HTR-8/SVneo (cell line): Measurements from ENCODE around the gene DAB1.

Experiments used
- DNase-seq: peaks from one replicate; pipeline ENCODE4 v3.0.0; 2011; ENCODE audit warnings: low spot score, mixed read lengths; ENCODE audit not compliant: insufficient read length
- FAIRE-seq: peaks from 2 replicates; lab custom pipeline; 2011; peaks lifted over from hg19 to GRCh38; lab: Jason Lieb, UNC

Gene DAB1

DNA sequence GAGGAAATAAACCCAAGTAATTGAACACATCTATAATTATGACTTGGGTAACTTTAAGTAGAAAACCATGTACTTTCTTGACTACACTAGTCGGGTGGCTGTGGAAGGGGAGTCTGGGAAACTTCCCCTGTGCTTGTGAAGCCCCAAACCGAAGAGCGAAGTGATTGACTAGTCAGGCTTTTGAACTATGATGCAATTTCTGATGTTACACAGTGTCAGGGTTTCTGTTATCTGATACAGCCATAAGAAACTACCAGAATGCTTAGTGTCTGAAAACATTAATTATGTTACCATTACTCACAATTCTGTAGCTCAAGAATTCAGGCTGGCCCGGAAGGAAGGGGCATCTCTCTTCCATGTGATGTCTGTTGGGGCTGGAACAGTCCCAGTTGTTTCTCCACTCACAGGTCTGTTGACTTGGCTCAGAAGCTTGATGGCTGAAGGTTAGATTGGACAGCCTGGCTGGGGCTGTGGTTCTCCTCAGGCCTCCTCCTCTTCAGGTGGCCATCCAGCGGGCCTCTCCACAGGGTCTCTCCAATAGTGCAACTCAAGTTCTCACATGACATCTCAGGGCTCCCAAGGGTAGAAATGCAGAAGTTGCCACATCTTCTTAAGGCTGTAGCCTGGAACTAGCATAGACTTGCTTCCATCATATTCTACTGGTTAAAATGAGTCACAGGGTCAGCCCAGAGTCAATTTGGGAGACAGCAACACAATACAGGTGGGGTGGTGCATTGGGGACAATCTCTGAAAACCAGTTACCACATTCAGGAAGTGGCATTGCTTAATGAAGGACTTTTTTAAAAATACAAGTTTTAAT lies 449.7 kb downstream of the DAB1 start:
- FAIRE-seq: no peak

DNA sequence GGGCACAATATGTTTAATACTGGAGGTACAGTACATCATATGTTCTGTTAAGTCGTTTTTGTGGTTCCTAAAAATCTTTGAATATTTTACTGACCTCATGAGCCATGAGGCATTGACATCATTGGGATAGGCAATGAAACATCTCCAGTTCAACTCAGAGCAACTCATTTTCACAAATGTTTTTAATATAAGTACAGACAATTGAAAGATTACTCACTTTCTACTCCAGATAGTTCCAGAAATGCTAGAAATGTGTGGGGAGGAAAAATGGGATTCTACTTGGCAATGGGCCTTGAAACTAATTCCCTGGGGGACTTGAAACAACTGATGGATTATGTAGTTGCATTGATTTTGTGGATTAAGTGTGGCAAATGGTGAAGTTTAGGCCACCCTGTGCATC lies 450.9 kb downstream of the DAB1 start:
- FAIRE-seq: no peak
- no peak for DNase-seq

More for the DNA sequence above, 449.7 kb downstream of the DAB1 start:
- DNase-seq: no peak

DNA sequence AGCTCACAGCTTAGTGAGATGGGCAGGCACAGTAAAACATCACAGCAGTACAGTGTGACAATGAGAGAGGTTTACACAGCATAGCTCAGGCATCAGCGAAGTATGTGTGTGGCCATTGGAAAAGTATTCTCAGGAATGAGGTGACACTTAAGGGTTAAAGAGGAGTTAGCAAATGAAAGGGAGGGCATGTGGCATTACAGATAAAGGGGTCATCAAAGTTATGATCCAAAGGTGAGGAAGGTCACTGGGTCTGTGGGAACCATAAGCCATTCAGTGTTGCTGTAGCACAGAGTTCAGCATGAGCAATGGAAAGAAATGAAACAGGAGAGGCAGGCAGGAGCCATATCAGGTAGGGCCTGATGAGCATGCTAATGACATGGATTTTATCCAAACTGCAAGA lies 453.6 kb downstream of the DAB1 start:
- FAIRE-seq (no peak), DNase-seq (no peak)

DNA sequence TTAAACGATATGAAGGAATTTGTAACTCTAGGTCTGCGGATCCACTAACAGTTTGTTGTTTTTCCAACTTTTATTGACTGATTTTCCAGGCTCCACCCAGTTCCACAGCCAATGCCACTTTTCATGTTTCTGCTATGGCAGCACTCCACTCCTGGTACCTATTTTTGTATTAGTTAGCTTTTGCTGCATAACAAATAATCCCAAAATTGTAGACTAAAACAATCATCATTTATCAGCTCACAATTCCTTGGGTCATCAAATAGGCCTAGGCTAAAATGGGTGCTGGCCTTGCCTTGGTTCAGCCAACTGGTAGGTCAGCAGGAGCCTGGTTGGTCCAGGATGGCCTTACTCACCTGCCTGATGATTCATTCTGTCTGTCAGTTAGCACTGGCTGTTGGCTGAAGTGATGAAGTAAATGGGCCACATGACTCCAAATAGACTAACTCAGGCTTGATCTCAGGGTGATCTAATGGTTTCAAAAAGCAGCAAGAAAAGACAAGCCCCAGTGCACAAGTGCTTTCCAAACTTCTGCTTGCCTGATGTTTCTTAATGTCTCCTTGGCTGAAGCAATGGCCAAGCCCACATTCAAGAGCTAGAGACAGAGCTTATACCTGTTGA lies 454.9 kb downstream of the DAB1 start:
- FAIRE-seq (no peak), DNase-seq (no peak)

DNA sequence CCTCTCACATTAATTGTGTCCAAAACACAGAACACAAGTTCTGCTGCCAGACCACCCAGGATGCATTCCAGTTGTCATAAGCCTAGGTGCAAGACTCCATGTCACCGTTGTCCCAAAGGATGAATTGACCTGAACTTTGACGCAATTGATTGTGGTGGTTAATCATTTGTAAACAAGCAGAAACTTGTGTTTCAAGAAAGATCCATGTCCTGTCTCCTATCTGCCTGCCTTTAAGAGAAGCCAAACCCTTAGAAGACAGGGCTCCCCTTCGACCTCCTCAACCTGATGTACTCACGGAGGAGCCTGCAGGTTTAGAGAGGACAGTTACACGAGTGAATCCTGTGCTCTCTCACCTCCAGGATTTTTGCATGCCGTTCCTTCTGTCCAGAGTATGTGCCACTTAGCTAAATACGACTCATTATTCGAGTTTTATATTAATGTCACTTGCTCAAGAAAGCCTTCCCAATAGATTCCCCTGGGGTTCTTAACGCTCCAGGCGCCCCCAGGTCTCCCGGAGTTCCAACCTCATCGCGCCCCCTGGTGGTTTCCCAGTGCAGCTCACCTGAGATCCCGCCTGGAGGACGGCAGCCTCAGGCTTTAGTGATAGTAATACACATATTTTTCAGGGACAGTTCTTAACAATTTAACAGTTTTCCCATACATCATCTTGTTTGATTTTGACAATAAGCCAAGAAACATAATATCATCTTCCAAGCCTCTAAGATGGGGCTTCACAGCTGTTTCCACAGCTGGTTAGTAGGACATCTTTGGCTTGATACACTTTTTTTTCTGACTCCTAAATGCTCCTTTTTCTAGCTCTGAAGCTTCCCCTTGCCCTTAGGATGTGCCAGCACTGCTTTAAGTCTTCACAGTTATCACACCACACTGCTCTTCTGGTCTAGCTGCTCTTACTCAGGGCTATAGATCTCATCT lies 455.7 kb downstream of the DAB1 start:
- no peak for FAIRE-seq
- no peak for DNase-seq

DNA sequence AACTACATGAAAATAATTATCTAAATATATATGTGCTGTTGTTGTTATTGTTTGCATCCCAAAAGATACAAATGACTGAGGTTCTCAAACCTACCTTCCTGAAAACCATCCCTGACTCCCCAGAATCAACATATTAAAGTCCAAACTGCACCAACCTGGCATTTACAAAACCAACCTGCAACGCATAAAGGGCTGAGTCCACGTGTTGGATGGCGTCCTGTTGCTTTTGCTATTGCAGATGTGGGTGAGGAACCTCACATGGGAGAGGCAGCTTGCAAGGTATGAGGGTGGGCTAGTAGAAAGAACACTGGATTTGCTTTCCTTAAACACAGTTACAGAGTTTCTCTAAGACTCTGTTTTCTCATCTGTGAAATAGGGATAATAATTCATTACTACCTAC lies 456.5 kb downstream of the DAB1 start:
- DNase-seq: no peak
- no peak for FAIRE-seq

DNA sequence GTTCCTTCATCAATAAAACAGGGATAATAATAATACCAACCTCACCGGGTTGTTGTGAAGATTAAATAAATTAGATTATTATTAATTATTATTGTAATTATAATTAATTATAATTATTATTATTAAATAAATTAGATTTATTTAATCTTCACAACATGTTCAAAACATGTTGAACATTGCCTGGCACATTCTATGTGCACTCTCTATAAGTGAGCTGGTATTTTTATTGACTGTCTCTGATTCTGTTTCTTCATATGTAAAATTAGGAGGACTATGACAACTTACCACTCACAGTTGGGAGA lies 457.2 kb downstream of the DAB1 start:
- FAIRE-seq: no peak
- DNase-seq: no peak

DNA sequence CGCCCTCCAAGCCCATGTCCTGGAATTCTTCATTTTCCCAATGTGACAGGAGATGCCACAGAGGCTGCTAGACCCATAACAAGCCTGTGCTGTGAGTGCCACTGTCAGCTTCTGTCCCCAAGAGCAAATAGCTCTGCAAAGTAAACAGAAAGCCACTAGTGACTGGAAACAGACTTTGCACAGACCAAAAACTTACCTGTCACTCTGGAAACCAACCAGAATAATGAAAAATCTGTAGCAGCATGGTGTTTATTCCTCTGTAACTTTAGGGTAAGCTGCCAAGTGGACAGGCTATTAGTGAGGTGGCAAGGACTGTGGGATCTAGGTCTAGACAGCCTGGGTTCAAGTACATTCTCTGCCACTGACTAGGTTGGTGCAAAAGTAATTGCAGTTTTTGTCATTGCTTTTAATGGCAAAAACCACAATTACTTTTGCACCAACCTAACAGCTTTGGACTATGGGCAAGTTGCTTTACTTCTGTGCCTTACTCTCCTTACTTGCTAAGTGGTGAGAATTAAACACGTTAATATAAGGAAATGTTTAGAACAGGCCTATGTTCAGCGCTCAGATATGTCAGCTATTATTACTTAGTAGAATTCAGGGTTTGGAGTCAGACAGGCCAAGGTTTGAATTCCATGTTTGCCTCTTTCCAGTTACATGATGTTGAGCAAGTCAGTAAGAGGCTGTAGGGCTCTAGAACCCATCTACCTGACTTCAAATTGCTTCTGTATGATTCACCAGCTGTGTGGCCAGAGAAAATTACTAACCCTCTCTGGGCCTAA lies 457.8 kb downstream of the DAB1 start, which contains the start of gene C8B:
Gene C8B, minus strand, starts transcription at position 100 of the 782 bp plus-strand sequence. Its CDS starts 67 bp downstream, at position 33.
- FAIRE-seq (no peak), DNase-seq (no peak)

DNA sequence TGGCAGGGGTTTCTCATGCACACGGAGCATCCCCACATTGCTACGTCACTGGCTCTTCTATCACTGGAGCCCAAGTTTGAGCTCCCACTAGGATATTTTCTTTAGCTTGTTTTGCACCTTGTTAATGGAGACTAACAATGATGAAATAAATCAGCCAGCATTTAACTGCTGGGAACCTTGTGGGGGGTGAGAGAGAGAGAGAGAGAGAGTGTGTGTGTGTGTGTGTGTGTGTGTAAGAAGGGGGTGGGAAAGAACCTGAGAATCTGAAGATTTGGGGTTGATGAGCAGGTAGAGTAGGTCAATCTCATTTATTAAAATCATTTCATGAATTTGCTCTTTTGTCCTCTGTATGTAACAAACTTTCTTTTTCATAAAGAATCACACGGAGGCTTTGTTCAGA lies 458.7 kb downstream of the DAB1 start:
- FAIRE-seq (no peak), DNase-seq (no peak)

DNA sequence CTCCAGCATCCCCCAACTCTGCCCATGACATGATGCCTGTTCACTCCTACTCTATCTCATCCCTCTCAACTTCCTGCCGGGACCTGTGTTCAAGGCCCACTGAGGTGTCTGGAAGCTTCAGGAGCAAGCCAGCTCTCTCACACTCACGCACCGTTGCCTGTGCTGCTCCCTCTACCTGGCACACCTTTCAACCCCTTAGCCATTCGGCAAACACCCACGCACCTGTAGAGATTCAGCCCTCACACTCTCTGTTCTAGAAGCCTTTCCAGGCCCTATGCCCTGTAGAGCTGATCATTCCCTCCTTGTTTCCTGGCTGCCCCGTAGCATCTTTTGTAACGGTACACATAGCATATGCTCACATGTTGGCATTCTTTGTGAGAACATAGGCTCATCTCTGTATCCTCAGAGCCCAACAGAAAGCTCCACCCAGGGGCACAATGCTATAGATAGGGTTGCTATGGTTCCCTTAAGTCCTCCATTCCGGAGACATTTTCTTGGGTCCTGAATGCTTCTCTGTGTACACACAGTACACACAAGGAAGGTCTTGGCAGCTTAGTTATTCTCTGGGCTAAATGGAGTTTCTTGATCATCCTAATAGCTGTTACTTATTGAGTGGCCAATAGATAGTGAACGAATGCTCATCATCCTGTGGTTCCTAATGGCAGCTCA lies 459.4 kb downstream of the DAB1 start:
- FAIRE-seq (no peak), DNase-seq (no peak)

DNA sequence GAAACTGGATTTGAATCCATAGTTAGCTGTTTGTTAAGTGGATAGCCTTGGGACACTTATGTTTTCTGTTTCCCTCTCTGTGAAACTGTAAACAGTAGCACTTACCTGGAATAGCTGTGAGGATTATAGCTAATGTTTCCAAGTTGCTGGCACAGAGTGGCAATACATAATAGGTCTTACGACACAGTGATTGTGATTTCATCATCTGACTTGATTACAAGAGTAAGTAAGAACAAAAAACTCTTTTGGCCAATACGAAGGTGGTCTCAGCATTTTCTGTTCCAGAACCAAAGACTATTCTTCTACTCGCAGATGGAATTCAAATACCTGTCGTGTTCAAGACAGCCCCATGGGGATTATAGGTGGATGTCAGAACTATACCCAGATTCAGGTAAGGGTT lies 460.2 kb downstream of the DAB1 start:
- FAIRE-seq (no peak), DNase-seq (no peak)

DNA sequence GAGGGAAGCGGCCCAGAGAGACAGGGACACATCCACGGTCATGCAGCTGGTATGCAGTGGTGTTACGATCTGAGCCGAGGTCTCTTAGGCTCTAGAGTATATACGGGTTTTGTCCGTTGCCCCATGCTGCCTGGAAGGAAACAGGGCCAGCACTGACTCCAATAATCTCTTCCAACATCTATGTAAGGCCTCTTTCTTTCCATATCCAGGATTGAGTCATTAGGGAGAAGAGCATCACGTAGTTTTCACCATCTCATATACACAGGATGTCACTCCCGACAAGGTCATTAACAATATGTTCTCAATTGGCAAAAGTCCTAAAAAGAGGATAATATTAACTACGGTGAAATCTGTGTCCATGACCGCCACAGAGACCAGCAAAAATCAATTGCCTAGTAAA lies 462.4 kb downstream of the DAB1 start:
- DNase-seq (no peak), FAIRE-seq (no peak)

DNA sequence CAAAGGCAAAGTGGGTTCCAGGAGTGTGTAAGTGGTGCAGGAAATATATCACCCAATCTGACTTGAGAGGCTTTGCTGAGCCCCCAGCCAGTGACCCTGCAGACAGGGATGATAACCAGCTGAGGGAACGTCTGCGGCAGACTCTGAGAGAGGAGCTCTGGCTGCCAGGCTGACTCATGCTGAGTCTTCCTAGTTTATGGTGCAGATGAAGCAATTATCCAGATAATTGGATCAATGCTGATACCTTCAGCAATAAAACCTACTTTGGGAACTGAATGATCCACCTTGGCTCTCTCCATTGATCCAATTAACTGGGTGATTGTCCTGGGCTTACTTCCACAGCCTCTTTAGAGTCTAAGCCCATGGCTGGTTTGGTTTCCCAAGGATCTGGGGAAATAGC lies 465.3 kb downstream of the DAB1 start:
- no peak for FAIRE-seq
- no peak for DNase-seq

DNA sequence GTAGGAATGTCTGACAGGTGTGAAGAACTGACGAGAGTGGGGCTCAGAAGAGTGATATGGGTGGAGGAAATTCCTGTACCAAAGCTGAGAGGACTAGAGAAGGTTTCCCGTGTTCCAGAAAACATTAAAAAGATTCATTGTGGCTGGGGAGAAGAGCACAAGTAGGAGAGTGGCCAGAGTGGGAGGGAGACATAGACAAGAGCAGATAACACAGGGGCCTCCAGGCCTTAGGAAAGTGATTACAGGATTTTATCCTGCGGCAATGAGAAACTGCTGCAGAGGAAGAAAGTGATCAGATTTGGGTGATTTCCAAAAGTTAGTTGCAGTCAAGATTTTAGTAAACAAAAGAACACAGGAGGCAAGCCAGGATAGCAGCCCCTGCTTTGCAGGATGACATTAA lies 465.9 kb downstream of the DAB1 start:
- DNase-seq (no peak), FAIRE-seq (no peak)

DNA sequence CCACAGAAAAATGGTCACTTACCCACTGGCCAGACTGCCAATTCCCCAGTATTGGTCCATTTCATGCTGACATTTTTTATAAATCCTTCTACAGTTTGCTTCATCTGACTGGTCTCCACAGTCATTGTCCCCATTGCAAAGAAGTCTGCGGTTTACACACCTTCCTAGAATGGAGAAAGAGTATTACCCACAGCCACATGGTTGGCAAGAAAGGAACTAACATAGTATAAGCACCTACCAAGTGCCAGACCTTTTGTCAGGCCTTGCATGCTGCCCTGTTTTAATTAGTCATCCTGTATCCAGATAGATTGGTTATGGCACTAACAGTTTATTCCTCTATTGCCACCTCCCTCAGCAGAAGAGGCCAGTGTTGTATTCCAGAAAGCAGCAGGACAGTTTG lies 469.2 kb downstream of the DAB1 start:
- DNase-seq: no peak
- no peak for FAIRE-seq

DNA sequence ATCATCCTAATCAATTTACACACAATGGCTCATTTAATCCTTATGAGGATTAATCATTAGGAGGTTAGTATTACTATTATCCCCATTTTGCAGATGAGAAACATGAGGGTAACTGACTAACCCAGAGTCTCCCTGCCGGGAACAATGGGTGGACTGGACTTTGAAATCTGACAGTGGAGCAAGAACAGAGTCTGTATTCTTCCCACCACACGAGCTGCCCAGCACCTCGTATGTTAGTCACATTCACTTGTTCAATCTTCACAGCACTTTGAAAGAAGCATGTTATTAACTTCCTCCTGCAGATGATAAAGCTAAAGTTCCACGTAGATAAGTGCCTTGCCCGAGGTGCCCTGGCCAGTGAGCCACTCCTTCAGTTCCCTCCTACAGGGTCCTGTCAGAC lies 470.5 kb downstream of the DAB1 start:
- FAIRE-seq: no peak

DNA sequence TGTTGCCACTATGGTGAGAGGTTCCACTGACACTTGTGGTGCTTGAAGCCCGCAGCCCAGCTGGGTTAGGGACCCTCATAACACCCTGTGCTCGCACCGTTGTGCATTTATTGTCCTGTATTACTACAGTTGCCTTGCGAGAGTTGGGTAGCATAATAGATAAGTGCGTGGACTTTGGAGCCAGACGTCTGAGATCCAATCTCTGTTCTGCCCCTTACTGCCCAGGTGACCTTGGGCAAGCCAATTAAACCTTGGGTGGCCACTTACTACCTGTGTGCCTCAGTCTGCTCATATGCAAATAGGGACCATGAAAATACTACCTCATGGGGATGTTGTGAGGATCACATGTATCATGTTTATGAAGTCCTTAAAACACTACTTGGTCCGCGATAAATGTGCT lies 471.4 kb downstream of the DAB1 start:
- DNase-seq: no peak
- no peak for FAIRE-seq

More for the DNA sequence above, 470.5 kb downstream of the DAB1 start:
- no peak for DNase-seq

DNA sequence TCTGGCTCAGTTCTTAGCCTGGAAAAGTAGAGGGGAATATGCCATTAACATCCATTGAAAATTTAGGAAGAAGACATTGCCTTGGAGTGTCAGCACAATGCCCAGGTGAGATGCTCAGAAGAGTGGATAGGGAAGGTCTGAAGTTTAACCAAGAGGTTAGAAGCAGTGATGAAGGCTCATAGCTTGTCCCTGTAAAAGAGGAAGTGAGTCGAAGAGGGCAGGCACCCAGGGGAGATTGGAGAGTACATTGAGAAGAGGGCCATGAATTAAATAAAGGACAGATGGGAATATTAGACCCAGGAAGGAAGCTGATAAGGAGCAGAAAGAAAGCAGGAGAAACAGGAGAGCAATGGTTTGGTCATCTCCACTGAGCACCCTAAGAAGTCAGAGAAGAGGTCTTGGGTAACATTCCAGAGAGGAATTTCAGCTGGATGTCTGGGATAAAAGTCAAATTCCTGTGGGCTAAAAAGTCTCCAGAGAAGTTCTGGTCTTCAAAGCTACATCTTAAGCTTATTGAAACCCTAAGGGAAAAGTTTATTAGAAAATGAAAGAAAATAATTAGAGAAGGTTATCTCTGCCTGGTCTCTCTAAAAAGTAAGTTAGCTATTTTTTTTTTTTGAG lies 475.3 kb downstream of the DAB1 start:
- DNase-seq (no peak), FAIRE-seq (no peak)
